Measurements from ENCODE around the gene ZMIZ1.

- TF ChIP-seq, protein P1, sequence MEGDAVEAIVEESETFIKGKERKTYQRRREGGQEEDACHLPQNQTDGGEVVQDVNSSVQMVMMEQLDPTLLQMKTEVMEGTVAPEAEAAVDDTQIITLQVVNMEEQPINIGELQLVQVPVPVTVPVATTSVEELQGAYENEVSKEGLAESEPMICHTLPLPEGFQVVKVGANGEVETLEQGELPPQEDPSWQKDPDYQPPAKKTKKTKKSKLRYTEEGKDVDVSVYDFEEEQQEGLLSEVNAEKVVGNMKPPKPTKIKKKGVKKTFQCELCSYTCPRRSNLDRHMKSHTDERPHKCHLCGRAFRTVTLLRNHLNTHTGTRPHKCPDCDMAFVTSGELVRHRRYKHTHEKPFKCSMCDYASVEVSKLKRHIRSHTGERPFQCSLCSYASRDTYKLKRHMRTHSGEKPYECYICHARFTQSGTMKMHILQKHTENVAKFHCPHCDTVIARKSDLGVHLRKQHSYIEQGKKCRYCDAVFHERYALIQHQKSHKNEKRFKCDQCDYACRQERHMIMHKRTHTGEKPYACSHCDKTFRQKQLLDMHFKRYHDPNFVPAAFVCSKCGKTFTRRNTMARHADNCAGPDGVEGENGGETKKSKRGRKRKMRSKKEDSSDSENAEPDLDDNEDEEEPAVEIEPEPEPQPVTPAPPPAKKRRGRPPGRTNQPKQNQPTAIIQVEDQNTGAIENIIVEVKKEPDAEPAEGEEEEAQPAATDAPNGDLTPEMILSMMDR (conservative IDR thresholded peaks at IDR 0.05; ENCODE audit: low read depth, low read length), result no peak
- TF ChIP-seq EZH2 (IDR thresholded peaks at IDR 0.05; ENCODE audit: borderline replicate concordance, low read depth, low read length, poor library complexity, severe bottlenecking), result no peak
Observed at GRCh38 chr10:79047584-79047874, 21.2 kb upstream of the ZMIZ1 start.
